8988T (cell line): ENCODE data around the gene YIPF2.

ENCODE experiments used
- DNase-seq: peaks from one replicate; pipeline ENCODE4 v3.0.0; 2011

YIPF2 gene

DNA sequence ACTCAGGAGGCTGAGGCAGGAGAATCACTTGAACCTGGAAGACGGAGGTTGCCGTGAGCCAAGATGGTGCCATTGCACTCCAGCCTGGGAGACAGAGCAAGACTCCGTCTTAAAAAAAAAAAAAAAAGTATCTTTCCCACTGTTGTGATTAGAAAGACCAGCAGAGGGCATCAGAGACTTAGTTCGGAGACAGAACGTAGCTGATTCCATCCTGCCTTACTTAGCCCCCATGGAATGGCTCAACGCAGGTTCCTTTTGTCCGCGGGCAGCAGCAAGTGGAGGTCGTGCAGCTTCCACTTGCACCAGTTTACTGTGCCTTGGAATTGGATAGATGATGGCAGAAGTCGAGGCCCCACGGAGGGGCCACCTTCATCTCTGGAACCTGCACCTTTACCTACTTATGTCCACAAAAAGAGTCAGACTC is 8.2 kb upstream of the YIPF2 start:
- no peak for DNase-seq

DNA sequence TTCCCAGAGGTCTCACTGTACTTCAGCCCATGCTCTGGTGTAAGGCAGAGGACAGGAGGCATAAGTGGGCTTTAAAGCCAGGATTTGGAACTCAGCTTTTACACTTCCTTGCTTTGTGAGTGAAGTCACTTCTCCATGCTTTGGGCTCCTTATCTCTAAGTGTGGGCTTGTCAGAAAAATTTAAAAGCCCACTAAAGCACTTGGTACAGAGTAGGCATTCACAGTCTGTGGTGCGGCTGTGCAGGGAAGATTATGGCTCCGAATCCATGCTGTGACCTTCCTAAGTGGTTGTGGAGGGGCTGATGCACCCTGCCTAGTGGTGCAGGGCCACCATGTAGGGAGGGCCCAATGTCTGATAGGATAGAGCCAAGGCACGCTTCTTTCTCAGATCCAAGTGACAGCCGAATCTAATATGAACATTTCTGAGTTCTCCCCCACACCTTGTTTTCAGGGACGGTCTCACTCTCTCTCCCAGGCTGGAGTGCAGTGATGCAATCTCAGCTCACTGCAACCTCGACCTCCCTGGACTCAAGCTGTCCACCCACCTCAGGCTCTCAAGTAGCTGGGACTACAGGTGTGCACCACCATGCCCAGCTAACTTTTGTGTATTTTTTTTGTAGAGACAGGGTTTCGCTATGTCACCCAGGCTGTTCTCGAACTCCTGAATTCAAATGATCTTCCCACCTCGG is 7.1 kb upstream of the YIPF2 start:
- DNase-seq: no peak

DNA sequence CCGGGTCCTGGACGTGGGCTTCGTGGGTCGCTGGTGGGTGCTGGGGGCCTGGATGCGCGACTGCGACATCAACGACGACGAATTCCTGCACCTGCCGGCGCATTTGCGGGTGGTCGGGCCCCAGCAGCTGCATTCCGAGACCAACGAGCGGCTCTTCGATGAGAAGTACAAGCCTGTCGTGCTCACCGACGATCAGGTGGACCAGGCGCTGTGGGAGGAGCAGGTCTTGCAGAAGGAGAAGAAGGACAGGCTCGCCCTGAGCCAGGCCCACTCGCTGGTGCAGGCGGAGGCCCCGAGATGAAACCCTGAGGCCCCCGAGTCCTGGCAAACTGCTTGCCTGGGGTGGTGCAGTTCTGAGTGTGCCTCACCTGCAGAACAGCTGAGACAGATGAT is 959 bp upstream of the YIPF2 start:
- DNase-seq: no peak

DNA sequence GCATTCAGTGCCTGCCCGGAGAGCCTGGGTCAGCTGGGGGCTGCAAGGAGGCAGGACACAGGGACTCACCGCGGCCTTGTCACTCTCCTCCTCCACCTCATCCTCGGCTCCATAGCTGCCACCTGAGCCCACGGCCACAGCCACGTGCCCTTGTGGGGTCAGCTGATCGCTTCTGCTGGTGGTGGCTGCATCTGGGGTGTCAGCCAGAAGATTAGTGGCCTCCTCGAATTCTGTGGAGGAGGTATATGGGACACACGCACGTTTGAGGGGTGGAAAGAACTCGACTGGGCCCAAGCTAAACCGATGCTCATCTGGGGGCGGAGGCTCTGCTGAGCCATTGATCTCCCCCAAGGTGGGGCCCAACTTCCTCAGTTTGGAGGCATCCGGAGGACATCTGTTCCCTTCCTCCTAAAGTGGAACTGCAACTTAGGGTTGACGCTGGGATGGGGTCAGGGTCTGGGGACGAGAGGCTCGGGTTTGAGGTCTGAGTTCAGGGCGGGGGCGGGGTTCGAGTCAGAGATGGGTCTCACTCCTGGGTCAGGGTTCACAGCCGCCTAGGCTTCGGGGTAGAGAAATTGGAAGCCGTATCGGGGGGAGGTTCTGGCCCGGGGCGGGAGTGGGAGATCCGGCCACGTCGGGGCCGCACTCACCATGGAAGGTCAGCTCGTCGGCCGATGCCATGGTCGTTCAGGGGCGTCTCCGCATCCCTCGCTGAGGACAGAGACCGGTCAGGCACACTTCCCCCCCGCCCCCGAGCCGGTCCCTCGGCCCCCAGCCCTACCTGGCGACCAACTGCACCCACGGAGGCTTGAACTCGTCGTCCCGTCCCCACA is 493 bp downstream of the YIPF2 start:
- no peak for DNase-seq

DNA sequence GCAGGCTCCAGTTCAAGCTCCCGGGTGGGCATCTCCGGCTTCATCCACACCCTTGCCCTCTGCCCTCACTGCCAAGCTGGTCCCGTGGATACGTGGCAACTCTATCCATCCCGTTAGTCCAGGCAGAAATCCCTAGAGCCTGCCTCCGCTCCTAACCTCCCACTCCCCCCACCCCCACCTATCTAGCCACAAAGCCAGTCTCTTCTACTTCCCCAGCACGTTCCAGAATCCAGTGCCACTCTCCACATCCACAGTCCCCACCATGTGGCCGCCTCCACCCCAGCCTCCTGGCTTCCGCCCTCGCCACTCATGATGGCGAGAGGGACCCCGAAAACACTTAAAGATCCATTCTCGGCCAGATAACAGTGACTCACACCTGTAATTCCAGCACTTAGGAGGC is 3.8 kb downstream of the YIPF2 start:
- DNase-seq: no peak

DNA sequence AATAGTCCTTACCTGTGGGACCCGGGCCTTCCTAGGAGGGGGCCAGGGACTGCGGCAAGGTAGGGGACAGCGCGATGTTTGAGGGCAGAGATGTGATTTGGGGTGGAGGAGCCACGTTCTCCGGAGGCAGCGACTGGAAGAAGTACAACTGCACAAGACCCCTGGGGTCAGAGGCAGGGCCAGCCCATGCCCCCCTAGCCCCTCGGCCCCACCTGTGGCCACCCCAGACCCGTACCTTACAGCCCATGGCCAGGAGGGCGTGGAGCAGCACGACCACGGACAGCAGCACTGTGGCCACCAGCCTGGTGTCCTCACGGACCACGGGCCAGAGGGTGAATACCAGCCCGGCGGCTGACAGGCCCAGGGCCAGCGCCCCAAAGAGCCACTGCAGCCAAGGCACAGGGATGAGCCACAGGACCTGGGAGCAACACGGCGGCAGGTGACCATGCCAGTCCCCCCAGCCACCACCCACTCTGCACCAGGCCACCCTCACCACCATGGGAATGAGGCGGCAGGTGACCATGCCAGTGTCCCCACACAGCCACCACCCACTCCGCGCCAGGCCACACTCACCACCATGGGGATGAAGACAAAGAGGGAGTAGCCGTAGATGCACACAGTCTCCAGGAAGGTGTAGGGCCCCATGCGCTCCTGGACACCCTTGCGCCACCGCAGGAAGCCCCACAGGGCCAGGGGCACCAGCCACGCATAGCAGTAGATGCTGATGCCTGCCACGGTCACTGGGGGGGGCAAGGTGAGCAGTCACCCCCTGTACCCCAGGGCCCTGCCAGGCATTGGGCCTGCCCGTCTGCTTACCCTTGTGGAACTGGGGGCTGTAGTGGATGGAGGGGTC is 5.0 kb downstream of the YIPF2 start:
- DNase-seq: no peak

DNA sequence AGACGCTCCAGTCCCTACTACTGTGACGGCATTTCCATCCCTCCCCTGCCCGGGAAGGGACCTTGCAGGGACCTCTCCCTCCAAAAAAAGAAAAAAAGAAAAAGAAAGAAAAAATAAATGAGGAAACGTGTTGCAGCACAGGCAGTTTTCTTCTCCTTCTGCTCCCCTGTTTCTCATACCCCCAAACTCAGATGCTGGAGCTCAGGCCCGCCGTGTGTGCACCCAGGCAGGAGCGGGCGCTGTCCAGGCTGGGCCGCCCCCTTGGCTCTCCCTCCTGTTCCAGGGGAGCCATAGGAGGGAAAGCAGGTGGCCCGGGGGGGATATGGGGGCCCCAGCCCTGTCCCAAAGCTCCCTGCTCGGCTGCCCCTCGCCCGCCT is 5.8 kb downstream of the YIPF2 start:
- no peak for DNase-seq

DNA sequence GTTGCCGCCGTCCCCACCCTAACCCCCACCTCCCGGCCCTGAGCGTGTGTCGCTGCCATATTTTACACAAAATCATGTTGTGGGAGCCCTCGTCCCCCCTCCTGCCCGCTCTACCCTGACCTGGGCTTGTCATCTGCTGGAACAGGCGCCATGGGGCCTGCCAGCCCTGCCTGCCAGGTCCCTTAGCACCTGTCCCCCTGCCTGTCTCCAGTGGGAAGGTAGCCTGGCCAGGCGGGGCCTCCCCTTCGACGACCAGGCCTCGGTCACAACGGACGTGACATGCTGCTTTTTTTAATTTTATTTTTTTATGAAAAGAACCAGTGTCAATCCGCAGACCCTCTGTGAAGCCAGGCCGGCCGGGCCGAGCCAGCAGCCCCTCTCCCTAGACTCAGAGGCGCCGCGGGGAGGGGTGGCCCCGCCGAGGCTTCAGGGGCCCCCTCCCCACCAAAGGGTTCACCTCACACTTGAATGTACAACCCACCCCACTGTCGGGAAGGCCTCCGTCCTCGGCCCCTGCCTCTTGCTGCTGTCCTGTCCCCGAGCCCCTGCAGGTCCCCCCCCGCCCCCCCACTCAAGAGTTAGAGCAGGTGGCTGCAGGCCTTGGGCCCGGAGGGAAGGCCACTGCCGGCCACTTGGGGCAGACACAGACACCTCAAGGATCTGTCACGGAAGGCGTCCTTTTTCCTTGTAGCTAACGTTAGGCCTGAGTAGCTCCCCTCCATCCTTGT is 6.4 kb downstream of the YIPF2 start:
- no peak for DNase-seq

DNA sequence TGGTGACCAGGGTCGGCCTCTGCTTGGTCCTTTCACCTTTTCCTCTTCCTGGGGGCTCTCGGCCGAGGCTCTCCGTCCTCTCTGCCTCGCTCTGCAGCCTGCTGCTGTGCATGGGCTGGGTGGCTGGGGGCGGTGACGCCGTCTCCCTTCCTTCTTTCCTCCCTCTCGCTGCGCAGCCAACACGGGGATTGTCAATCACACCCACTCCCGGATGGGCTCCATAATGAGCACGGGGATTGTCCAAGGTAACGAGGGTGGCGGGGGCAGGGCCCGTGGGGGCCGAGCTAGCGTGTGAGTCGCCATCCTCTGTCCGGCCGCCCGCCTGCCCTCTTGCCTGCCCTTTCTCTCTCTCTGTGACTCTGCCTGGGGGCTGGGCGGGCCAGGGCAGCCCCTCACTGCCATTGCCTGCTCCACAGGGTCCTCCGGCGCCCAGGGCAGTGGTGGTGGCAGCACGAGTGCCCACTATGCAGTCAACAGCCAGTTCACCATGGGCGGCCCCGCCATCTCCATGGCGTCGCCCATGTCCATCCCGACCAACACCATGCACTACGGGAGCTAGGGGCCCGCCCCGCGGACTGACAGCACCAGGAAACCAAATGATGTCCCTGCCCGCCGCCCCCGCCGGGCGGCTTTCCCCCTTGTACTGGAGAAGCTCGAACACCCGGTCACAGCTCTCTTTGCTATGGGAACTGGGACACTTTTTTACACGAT is 7.1 kb downstream of the YIPF2 start:
- no peak for DNase-seq

DNA sequence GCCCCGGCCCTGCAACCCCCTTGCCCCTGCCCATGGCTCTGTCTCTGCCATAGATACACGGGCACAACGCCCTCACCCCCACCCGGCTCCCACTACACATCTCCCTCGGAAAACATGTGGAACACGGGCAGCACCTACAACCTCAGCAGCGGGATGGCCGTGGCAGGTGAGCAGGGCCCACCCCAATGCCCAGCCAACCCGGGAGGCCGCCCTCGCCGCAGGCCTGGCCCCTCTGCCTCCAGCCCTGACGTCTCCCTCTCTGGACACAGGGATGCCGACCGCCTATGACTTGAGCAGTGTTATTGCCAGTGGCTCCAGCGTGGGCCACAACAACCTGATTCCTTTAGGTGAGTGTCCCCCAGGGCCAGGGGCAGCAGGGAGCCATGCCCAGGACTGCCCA is 7.7 kb downstream of the YIPF2 start:
- no peak for DNase-seq

DNA sequence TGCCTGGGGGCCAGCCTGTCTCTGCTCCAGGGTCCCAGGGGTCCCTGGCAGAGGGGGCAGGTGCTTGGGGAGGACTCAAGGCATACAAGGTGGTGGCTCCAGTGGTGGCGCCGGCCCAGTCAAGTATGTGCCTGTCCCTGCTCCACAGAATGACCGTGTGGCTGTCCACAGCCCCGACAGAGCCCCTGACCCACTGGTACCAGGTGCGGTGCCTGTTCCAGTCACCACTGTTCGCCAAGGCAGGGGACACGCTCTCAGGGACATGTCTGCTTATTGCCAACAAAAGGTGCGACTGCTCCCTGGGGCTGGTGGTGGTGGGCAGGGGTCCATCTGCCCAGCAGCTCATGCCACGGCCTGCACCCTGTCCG is 8.2 kb downstream of the YIPF2 start:
- DNase-seq: no peak

DNA sequence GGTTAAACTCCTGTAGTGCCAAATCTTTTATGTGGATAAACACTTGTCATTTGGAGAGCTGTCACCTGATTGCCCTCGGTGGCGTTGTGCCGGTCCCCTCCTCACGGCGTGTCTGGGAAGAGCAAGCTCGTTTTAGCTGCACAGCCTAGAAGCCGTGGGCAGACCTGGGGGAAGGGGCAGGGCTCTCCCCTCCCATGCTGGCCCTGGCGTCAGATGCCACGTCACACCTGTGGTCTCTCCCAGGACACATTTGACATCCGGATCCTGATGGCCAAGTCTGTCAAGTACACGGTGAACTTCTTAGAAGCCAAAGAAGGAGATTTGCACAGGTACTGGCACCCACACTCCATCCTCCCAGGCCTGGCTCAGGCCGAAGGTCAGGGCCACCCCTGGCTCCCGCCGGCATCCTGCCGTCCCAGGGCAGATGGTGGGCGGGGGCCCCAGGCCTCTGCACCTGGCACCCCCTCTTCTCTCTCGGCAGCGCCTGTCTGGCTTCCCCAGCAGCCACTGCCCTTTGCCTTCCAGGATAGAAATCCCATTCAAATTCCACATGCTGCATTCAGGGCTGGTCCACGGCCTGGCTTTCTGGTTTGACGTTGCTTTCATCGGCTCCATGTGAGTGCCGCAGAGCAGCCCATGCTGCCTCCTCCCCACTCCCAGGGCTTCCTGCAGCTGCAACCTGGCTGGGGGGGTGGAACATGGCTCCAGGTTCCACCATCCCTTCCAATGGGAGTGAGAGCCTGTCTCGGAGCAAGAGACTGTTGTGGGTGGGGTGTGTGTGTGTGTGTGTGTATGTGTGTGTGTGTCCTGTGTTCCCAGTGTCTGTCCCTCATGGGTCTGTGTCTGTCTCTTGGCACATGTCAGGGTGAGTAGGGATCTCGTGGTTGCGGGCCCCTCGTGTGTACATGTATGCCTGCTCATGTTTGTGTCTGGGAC is 8.8 kb downstream of the YIPF2 start:
- DNase-seq: no peak

DNA sequence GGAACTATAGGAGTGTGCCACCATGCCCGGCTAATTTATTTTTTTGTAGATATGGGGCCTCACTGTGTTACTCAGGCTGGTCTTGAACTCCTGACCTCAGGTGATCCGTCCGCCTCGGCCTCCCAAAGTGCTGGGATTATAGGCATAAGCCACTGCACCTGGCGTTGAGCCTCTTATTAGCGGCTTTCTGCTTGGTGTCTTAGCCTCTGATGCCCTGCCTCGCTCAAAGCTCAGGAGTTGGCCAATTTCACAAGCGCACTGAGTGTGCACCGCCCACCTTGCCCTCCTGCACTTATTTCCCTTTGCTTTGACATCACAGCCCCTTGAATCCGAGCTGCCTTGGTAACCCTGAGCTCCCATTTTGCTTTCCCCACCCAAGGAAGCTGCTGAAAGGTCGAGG is 10.1 kb downstream of the YIPF2 start:
- no peak for DNase-seq

DNA sequence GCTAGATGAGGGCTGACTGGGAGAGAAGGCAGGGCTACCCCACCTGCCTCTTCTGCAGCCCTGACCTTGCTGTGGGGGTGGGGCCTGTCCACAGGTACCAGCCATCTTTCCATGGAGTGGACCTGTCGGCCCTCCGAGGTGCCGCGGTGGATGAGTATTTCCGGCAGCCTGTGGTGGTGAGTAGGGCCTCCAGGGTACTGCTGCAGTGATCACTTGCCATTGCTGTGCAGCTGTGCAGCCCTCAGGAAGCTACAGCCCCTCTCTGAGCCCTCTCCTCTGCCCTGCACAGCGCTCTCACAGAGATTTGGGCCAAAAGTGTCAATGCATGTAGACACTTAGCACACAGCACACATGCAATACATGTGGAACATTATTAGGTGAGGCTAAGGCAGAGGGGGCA is 11.8 kb downstream of the YIPF2 start:
- DNase-seq: no peak

DNA sequence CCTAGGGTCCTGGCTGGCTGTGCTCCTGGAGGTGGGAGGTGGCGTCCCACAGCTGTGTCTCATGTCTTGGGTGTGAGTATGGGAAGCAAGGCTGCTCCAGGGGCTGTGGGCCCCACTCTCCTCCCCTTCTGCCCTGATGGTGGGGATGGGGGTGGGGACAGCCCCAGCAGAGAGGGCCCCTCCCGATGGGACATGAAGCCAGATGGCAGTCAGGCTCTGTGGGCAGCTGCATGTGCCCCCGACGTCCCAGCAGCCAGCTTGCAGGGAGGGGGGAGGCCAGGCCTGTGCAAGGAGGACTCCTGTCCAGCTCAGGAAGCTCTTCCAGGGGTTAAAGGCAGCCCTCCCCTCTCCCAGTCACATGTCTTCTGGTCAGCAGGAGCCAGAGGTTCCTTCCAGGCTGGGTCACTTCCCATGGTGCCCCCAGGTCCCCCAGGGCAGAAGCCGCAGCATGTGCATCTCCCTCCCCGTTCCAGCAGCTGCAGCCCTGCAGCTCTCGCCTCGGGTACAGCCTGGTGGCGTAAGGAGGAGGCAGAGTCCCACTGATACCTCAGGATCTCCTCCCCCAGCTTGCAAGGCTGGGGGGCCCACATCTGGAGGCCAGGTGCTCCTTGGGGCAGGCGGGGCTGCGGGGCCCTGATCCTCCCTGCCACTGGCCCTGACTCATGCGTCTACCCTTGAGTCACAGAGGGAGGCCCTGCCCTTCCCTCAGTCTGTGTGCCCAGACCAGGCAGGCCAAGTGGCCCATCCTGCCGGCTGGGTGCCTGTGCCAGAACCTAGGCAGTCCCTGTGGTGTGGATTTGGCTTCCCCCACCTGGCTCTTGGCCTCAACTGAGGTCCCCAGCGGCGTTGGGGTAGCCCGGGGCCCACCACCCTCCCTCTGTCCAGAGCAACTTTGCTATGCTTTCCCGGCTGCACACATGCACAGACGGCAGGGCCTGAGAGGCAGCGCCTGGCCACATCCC is 13.0 kb downstream of the YIPF2 start:
- no peak for DNase-seq

DNA sequence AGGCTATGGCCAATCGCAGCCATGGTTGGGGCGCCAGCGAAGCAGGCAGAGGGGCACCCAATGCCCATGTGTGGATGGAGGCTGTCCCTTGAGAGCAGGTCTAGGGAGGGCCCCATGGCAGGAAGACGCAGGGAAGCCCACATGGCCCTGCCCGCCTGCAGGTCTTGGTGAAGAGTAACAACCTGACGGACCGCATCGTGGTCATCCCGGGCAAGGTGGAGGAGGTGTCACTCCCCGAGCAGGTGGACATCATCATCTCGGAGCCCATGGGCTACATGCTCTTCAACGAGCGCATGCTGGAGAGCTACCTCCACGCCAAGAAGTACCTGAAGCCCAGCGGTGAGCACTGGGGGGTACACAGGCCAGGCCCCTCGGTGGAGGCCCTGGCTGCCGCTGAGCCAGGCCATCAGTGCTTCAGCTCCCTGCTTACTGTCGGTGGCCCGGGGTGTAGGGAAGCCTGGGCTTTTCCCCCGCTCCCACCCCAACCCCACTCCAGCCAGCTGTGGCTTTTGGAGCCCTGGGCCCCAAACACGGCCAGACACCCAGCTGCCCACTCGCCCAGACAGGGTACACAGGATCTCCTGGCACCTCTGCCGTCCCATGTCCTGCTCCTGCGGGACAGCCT is 14.6 kb downstream of the YIPF2 start:
- DNase-seq: no peak

DNA sequence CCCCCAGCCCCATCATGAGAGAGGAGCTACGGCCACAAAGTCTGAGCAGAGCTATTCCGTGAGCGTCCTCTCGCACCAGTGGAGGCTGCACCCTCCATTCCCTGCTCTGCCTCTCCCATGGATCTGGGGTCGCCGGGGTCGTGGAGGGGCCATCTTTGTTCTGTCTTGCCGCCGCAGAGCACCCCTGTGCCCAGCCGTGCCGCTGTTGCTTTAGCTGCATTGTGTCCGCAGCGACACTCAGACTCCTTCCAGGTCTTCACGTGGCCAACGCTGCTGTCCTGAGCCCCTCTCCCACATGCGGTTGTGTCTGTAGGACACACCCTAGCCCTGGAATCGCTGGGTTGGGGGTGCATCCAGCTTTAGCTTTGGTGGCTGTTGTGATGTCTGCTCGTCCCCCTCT is 15.8 kb downstream of the YIPF2 start:
- no peak for DNase-seq

DNA sequence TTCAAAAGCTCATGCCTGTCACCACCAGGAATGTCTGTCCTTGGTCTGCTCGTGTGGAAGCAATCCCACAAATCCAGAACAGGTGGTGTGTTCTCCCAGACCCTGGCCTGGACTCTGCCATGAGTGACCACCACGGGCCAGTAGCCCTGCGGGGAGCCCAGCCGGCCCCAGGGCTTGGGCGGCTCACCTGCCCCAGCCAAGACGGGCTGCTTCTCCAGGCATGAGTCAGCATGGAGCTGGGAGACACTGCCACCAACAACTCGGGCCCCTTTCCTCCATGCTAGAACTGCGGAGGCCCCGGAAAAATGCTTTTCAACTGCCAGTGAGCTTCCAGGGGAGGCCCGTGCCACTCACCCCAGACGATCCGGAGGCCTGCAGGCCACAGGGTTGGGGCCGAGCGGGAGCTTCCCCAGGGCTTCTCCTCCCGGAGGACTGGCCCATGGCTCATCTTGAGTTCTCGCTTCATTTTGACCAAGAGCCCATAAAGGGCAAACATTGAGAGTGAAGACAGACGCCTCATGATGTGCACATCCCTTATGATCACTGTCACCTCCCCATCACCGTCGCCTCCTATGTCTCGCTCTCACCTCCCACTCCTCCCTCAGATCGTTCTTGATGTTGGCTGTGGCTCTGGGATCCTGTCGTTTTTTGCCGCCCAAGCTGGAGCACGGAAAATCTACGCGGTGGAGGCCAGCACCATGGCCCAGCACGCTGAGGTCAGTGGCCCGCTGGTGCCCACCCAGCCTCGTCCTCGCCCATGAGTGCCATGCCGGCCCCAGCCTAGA is 16.7 kb downstream of the YIPF2 start:
- DNase-seq: no peak
